ENCODE results near the gene EFCAB7.

Gene EFCAB7

DNA sequence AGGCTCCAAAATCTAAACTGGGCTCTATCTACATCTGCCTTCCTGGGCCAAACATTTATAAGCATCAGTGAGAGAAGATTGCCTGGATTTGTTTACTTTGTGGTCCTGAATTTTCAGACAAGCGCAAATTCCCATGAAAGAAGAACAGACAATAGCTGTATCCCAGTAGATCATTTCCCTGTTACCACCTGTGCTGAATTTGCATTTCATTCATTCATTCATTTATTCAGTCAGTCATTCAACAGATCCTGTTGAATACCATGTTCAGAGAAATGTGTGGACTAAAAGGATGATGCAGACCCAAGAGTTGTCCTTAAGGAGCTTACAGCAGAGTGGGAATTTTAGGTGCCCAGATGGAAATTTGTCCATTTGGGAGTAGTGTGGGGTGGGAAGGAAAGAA, 72.1 kb downstream of the EFCAB7 start:
- TF ChIP-seq, protein P1, sequence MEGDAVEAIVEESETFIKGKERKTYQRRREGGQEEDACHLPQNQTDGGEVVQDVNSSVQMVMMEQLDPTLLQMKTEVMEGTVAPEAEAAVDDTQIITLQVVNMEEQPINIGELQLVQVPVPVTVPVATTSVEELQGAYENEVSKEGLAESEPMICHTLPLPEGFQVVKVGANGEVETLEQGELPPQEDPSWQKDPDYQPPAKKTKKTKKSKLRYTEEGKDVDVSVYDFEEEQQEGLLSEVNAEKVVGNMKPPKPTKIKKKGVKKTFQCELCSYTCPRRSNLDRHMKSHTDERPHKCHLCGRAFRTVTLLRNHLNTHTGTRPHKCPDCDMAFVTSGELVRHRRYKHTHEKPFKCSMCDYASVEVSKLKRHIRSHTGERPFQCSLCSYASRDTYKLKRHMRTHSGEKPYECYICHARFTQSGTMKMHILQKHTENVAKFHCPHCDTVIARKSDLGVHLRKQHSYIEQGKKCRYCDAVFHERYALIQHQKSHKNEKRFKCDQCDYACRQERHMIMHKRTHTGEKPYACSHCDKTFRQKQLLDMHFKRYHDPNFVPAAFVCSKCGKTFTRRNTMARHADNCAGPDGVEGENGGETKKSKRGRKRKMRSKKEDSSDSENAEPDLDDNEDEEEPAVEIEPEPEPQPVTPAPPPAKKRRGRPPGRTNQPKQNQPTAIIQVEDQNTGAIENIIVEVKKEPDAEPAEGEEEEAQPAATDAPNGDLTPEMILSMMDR (IDR thresholded peaks at IDR 0.05; ENCODE audit: low read depth, low read length): no peak
- Histone ChIP-seq H3K36me3 (no peaks in the 10 kb centered on the region), H3K27me3 (no peaks in the 10 kb centered on the region), H3K4me3 (ENCODE audit: low read depth, low read length) (no peak overlapping the region), H3K4me1 (no peaks in the 10 kb centered on the region), H3K9me3 (no peaks in the 10 kb centered on the region)
- DNase-seq: no peak

DNA sequence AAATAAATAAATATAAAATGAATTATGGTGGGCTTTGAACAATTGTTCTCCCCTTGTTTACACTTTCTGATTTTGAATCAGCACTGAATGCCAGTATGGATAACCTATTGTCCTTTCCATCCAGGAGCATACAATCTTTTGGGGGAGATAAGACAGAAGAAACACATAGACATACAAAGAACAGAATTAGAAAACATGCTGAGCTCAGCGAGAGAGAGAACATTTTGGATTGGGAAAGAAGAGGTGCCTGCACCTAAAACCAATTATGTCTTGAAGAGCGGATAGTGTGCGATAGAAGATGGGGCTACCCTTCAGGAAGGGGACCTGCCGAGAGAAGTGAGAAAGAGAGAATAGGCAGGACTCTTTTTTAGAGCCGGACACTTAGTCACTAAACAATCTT, 76.5 kb downstream of the EFCAB7 start:
- no peak for DNase-seq
- no peaks in the 10 kb centered on the region for H3K27me3 ChIP-seq
- H3K4me3 ChIP-seq (ENCODE audit: low read depth, low read length): no peak overlapping the region
- TF ChIP-seq, protein P1 (IDR thresholded peaks at IDR 0.05; ENCODE audit: low read depth, low read length): no peak
- H3K9me3 ChIP-seq: no peaks in the 10 kb centered on the region
- H3K36me3 ChIP-seq: no peaks in the 10 kb centered on the region
- no peaks in the 10 kb centered on the region for H3K4me1 ChIP-seq

DNA sequence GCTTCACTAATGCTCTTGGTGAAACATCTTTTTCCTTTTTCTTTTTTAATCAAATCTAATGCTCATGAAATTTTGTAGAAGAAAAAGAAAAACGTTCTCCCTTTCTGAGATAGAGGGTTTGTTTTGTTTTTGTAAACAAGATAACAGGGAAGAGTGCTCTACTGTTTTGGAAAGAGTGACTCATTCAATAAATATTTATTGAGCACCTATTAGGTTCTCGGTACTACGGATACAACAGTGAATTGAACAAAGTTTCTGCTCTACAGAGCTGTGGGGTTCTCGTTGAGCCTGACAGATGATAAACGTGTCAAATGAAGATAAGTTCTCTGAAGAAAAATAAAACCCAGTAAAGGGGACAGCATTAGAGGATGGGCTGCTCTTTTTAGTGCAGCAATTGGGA, 76.9 kb downstream of the EFCAB7 start:
- TF ChIP-seq, protein P1 (IDR thresholded peaks at IDR 0.05; ENCODE audit: low read depth, low read length): no peak
- DNase-seq: no peak
- H3K4me1 ChIP-seq: no peaks in the 10 kb centered on the region

DNA sequence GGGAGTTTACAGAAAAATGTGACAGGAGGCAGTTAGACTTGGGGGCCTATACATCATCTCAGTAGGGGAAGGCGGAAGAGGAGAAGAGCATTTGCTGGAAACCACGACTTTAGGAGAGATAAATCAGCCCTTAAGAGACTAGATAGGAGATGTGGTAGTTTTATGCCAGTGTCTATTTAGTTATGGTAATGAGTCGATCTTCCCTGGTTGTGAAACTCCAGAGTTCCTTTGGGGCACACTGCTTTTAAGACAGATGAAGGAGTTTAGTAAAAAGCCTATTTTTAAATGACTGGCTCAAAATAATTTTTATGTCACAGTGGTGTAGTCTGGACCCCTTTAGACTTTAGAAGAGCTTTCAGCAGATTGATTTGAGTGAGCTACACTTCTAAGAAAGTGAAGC, 77.7 kb downstream of the EFCAB7 start:
- TF ChIP-seq, protein P1 (IDR thresholded peaks at IDR 0.05; ENCODE audit: low read depth, low read length): no peak
- Histone ChIP-seq H3K4me3 (ENCODE audit: low read depth, low read length) (no peak overlapping the region), H3K4me1 (no peaks in the 10 kb centered on the region), H3K36me3 (no peaks in the 10 kb centered on the region), H3K27me3 (no peaks in the 10 kb centered on the region), H3K9me3 (no peaks in the 10 kb centered on the region)
- DNase-seq: no peak

More for the DNA sequence above, 76.9 kb downstream of the EFCAB7 start:
- no peaks in the 10 kb centered on the region for H3K27me3 ChIP-seq
- no peaks in the 10 kb centered on the region for H3K36me3 ChIP-seq
- no peak overlapping the region for H3K4me3 ChIP-seq (ENCODE audit: low read depth, low read length)
- H3K9me3 ChIP-seq: no peaks in the 10 kb centered on the region

DNA sequence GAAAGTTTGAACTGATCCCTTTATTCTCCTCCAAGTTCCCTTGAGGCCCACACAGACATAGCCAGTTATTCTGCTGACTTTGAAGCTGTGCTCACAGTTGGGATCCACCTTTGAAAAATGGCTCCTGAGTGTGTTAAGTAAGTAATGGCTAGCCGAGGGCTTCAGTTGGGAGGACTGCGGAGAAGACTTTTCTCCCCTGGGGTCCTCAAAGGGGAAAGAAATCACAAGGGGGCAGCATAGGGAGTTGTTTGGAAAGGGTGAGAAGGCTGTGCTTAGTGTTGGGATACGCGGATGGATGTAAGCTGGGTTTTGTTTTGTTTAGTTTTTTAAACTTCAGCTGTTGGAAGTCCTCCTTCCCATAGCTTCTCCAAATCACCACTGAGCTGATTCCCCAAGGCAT, 78.1 kb downstream of the EFCAB7 start:
- DNase-seq: no peak
- Histone ChIP-seq H3K9me3 (no peaks in the 10 kb centered on the region), H3K36me3 (no peaks in the 10 kb centered on the region), H3K4me3 (ENCODE audit: low read depth, low read length) (no peak overlapping the region), H3K27me3 (no peaks in the 10 kb centered on the region), H3K4me1 (no peaks in the 10 kb centered on the region)
- TF ChIP-seq, protein P1 (IDR thresholded peaks at IDR 0.05; ENCODE audit: low read depth, low read length): no peak

DNA sequence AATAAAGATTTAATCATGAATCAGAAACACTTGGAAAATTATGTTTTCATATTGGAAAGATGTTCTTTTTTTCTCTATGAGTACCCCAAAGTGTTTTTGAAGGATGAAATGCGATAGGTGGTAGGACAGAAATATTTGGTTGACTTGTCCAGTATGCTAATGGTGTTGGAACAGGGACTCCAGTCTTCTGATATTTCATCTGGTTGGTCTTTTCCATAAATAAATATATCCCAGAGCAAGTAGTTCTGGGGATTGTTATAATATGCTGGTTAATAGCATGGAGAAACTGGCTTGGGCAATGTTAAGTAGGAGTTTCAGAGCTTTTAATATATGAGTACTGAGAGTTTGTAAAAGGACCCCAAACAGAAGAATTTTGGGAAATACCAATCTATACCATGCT, 78.6 kb downstream of the EFCAB7 start:
- no peaks in the 10 kb centered on the region for H3K4me1 ChIP-seq
- no peaks in the 10 kb centered on the region for H3K27me3 ChIP-seq
- no peak for DNase-seq
- H3K36me3 ChIP-seq: no peaks in the 10 kb centered on the region
- no peaks in the 10 kb centered on the region for H3K9me3 ChIP-seq
- TF ChIP-seq, protein P1 (IDR thresholded peaks at IDR 0.05; ENCODE audit: low read depth, low read length): no peak
- no peak overlapping the region for H3K4me3 ChIP-seq (ENCODE audit: low read depth, low read length)

All from BE2C (cell line).